CMK (cell line): ENCODE results near the gene NUBP2.

Experiments
- DNase-seq: peaks from one replicate; pipeline ENCODE4 v3.0.0-alpha.2; 2010; ENCODE audit warnings: low read depth

The NUBP2 gene

DNA sequence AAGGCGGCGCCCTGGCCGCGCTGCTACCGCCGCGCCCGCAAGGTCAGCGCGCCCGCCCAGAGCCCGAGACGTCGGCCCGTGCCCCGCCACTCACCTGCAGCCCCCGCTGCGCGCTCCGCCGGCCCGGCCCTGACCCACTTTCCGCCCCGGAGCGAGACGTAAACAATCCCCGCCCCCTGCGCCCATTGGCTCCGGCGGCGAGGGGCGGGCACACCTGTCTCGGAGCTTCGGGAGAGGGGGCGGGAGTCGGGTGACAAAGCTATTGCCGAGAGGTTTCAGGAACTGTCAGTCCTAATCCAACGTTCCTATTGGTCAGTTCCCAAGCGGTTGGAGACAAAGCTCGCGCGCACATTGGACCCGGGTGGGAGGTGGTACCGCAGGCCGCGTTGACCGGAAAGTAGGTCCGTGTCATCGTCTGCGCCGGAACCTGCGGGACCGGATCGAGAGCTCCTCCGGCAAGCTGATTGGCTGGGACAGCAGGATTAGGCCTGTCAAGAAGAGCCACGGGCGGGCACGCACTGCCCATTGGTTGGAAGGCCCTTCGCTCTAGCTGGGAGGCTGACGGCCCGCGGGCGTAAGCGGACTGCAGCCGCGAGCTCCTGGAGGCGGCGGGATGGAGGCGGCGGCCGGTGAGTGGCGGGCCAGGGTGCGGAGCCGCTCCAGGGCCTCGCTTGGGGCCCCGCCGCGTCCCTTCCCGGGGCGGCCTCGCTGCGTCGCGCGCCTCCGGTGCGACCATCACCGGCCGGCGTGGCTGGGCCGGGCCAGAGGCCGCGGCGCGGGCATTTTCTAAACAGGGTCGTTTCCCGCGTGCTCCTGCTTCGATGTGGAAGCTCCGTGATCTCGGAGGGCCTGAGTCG lies at the start of gene NUBP2, which contains the start of gene SPSB3:
TSS of gene NUBP2 (plus strand) at position 553 of the 857 bp plus-strand sequence. CDS start at position 614, 61 bp downstream.
TSS of gene SPSB3 (minus strand) at position 164 of the 857 bp plus-strand sequence. CDS start 1,088 bp downstream, outside the sequence.
- peak; percentile 99 for DNase-seq

DNA sequence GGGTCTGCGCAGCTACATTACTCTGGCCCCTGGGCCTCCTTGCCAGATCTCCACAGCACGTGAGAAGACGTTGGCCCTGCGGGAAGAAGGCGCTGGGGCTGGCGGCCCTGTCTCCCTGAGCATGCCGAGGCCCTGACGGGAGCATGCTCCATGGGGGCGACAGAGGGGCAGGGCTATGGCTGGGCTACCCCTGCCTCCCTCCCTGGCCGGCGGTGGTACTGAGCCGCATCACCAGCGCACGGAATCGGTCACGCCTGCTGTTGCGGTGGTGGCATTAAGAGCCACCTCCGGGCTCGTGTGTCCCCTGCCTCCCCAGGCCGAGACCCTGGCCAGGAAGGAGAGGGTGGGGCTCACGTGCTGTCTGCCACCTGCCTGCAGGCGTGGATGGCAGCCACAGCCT lies 48.6 kb upstream of the NUBP2 start:
- no peak for DNase-seq

DNA sequence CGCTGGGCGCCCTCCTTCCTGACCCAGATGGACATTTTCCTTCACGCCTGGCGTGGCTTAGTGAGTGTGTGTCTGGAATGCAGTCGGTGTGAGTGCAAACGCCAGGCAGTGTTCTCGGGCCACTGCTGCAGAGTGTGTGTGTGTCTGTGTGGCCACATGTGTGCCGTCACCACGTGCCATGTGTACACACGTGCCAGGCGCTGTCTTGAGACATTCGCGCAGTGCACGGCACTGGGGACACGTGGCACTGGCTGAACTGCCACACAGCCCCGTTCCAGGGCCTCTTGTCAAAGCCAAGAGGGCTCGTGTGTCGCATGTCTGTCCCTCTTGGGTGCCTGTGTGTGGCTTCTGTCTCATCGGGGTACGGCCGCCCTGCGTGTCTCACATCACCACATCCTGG lies 47.9 kb upstream of the NUBP2 start:
- DNase-seq = no peak

DNA sequence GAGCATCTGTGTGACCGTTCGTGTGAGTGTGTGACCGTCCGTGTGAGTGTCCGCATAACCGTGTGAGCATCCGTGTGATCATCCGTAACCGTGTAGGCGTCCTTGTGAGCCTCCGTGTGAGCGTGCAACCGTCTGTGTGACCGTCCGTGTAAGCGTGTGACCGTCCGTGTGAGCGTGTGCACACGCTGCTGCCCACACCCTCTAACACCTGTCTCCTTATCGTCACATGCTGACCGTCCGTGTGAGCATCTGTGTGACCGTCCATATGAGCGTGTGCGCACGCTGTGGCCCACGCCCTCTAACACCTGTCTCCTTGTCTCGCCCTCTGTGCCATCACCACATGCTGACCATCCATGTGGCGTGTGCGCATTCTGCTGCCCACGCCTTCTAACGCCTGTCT lies 42.5 kb upstream of the NUBP2 start:
- no peak for DNase-seq

GRCh38 chr16:1740781-1741490 lies 41.8 kb upstream of the NUBP2 start:
- no peak for DNase-seq

DNA sequence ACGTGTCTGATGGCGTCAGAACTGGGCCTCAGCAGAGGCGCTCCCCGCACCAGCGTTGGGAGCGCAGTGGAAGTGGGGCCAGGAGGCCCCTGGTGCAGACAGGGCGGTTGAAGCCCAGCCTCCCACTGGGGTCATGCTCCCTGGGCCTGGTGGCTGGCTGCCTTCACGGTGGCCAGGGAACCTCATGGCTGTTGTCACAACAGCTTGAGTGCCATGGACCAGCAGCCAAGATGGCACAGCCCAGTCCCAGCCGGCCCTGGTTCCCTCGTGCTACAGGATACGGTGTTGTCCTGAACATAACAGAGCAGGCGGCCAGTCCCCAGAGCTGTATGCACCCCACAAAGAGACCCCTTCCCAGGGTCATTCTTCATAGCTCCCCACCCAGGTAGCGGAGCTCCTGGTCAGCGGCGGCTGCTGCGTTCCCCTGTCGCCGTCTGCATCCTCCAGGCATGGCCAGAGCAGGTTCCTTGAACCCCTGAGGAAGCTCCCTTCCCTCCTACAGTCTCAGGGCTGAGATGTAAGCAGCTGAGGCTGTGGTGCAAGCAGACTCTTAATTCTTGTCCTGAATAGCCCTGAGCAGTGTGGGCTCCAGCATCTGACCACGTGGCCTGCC lies 41.1 kb upstream of the NUBP2 start:
- DNase-seq = no peak

GRCh38 chr16:1743376-1744337 lies 39.1 kb upstream of the NUBP2 start:
- no peak for DNase-seq

GRCh38 chr16:1744338-1744840 lies 38.4 kb upstream of the NUBP2 start:
- DNase-seq = no peak

DNA sequence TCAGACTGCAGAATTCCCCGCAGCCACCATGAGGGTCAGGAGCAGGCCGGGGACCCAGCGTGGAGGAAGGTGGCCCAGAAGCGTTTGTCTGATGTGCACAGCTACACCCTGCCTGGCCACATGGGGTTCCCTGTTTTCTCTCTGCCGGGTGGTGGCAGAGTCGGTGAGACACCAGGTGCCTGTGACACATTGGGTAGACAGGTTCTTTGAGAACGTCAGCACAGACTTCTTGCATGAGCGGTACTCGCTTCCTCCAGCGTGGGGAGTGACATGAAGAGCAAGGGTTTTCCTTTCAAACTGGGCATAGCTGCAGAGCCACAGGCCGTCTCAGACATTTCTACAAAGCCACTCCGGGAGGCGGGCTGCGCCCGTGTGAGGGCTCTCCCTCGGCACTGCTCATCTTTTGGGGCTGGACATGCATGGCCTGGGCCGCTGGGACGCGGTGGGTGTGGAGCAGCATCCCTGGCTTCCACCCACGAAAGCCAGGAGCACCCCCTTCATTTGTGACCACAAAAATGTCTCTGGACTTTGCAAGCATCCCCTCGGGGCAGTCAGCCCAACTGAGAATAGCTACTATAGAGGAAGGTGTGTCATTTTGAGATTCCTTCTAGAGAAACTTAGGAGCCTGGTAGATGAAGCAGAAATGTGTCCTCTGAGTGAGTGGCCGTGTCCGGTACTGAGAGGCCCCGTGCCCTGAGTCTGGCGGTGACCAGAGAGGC lies 37.4 kb upstream of the NUBP2 start:
- no peak for DNase-seq

GRCh38 chr16:1745900-1746692 lies 36.7 kb upstream of the NUBP2 start:
- DNase-seq = no peak

DNA sequence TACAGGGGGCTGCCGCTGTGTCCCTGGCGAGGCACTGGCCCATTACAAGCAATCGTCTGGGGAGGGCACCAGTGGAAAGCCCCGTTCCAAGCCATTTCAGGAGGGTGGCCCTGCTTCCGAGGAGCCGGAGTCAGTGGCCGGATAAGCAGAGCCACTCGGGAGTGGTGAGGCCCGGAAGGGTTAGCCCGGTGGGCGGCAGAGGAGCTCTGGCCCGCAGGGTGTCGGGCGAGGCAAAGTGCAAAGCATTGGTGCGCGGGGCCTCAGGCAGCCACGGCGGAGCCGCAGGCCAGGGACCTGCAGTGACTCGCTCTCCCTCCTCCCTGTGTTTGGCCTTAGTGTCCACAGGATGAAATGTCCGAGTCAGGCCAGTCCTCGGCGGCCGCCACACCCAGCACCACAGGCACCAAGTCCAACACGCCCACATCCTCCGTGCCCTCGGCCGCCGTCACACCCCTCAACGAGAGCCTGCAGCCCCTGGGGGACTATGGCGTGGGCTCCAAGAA lies 36.0 kb upstream of the NUBP2 start:
- DNase-seq = no peak

DNA sequence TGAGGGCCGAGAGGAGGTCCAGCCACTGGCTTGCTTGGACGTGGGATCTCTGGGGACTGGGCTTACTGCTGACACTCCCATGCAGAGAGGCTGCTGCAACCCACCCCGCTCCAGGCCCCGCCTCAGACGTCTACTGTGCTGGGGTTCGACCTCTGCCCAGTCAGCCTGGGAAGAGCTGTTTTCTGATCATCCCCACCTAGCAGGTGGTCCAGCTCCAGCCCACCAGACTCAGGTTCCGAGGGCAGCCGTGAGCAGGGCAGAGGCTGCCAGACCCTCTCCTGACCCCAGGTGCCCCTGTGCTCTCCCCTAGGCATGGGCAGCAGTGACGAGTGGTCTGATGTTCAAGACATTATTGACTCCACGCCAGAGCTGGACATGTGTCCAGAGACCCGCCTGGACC lies 34.8 kb upstream of the NUBP2 start:
- no peak for DNase-seq

- no peak for DNase-seq
Measured at GRCh38 chr16:1749152-1750117, 33.3 kb upstream of the NUBP2 start.

GRCh38 chr16:1751946-1752345 lies 30.8 kb upstream of the NUBP2 start:
- no peak for DNase-seq

GRCh38 chr16:1752853-1753252 lies 29.9 kb upstream of the NUBP2 start:
- DNase-seq = no peak

GRCh38 chr16:1754204-1754603 lies 28.6 kb upstream of the NUBP2 start:
- no peak for DNase-seq

GRCh38 chr16:1757714-1758461 lies 24.9 kb upstream of the NUBP2 start:
- DNase-seq = no peak

DNA sequence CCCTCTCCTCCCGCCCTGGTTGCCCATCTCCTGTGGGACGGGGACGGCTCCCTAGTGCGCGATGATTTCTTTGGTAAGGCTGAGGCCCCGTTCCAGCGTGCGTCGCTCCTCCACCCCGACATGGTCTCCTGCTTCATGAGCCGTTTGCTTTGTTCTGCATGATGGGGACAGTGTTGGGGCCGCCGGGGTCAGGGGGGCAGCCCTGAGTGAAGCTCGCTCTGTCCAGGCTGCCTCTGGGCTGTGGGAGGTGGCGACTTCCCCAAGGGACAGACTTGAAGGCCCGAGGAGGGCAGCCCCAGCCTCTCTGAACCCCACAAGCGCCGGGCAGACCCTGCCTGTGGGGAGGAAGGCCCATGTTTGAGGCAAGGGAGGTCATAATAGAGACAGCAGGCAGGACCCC lies 23.8 kb upstream of the NUBP2 start:
- no peak for DNase-seq
